H9 (cell line): ENCODE results near the gene SLC39A7. TPM values are rescaled to one million over a fixed set of nuclear protein-coding genes. Genes with fewer than 3 reads are reported as not detected.

Experiments
- DNase-seq: peaks from one replicate; pipeline ENCODE4 v3.0.0-alpha.2; 2017
- H2AFZ ChIP-seq: one replicate; pipeline ENCODE4 v1.6.1; 2013; ENCODE audit warnings: mild to moderate bottlenecking, low read length, control low read depth, moderate library complexity
- H2AK5ac ChIP-seq: 2 replicates; pipeline ENCODE4 v1.6.1; 2013; ENCODE audit warnings: low read length, control low read depth, mixed read lengths; ENCODE audit not compliant: insufficient read length
- H2BK120ac ChIP-seq: one replicate; pipeline ENCODE4 v1.6.1; 2013; ENCODE audit warnings: low read depth, mild to moderate bottlenecking, low read length, control low read depth, inconsistent platforms; ENCODE audit not compliant: poor library complexity, severe bottlenecking
- H2BK12ac ChIP-seq: 2 replicates; pipeline ENCODE4 v1.6.1; 2013; ENCODE audit warnings: low read length, control low read depth, mixed read lengths, low read depth; ENCODE audit not compliant: insufficient read length
- H2BK15ac ChIP-seq: 2 replicates; pipeline ENCODE4 v1.6.1; 2013; ENCODE audit warnings: low read depth, low read length, control low read depth
- H2BK20ac ChIP-seq: one replicate; pipeline ENCODE4 v1.6.1; 2013; ENCODE audit warnings: low read depth, mild to moderate bottlenecking, low read length, control low read depth, inconsistent platforms; ENCODE audit not compliant: poor library complexity, severe bottlenecking
- H2BK5ac ChIP-seq: 2 replicates; pipeline ENCODE4 v1.6.1; 2013; ENCODE audit warnings: low read length, control low read depth, mixed read lengths; ENCODE audit not compliant: insufficient read length
- H3K14ac ChIP-seq: 2 replicates; pipeline ENCODE4 v1.6.1; 2013; ENCODE audit warnings: low read length, control low read depth; ENCODE audit not compliant: insufficient read depth
- H3K18ac ChIP-seq: 2 replicates; pipeline ENCODE4 v1.6.1; 2013; ENCODE audit warnings: low read depth, mild to moderate bottlenecking, mixed read lengths, low read length, control low read depth; ENCODE audit not compliant: insufficient read length
- H3K23ac ChIP-seq: 2 replicates; pipeline ENCODE4 v1.6.1; 2013; ENCODE audit warnings: low read length, control low read depth, mixed read lengths, low read depth; ENCODE audit not compliant: insufficient read length
- H3K23me2 ChIP-seq: 2 replicates; pipeline ENCODE4 v1.6.1; 2013; ENCODE audit warnings: low read depth, mild to moderate bottlenecking, mixed read lengths, low read length, control low read depth; ENCODE audit not compliant: insufficient read length, poor library complexity, severe bottlenecking
- H3K27ac ChIP-seq: 2 replicates; pipeline ENCODE4 v1.5.1; 2013; ENCODE audit warnings: low read length, control low read depth, mixed read lengths, low read depth; ENCODE audit not compliant: insufficient read length
- H3K27me3 ChIP-seq: 2 replicates; pipeline ENCODE4 v1.6.1; 2013; ENCODE audit warnings: low read length, control low read depth, inconsistent platforms; ENCODE audit not compliant: insufficient read depth
- H3K4ac ChIP-seq: 2 replicates; pipeline ENCODE4 v1.6.1; 2013; ENCODE audit warnings: low read depth, mild to moderate bottlenecking, control low read depth, inconsistent platforms, low read length, moderate library complexity
- H3K4me1 ChIP-seq: 2 replicates; pipeline ENCODE4 v1.6.1; 2013; ENCODE audit warnings: low read length, control low read depth, inconsistent platforms; ENCODE audit not compliant: insufficient read depth
- H3K4me2 ChIP-seq: 2 replicates; pipeline ENCODE4 v1.6.1; 2013; ENCODE audit warnings: low read length, control low read depth, mixed read lengths; ENCODE audit not compliant: insufficient read length, insufficient read depth
- H3K56ac ChIP-seq: 2 replicates; pipeline ENCODE4 v1.6.1; 2013; ENCODE audit warnings: low read depth, mild to moderate bottlenecking, mixed read lengths, low read length, control low read depth; ENCODE audit not compliant: insufficient read length
- H3K79me1 ChIP-seq: 2 replicates; pipeline ENCODE4 v1.6.1; 2013; ENCODE audit warnings: low read depth, mild to moderate bottlenecking, moderate library complexity, low read length, control low read depth, inconsistent platforms; ENCODE audit not compliant: insufficient read depth, poor library complexity, severe bottlenecking
- H3K79me2 ChIP-seq: 2 replicates; pipeline ENCODE4 v1.6.1; 2013; ENCODE audit warnings: low read length, control low read depth, inconsistent platforms; ENCODE audit not compliant: insufficient read depth
- H3K9ac ChIP-seq: 2 replicates; pipeline ENCODE4 v1.6.1; 2013; ENCODE audit warnings: low read length, control low read depth, mixed read lengths; ENCODE audit not compliant: insufficient read length; ENCODE audit errors: extremely low read depth
- H3K9me3 ChIP-seq: one replicate; pipeline ENCODE4 v1.6.1; 2013; ENCODE audit warnings: low read depth, low read length, inconsistent platforms; ENCODE audit not compliant: control insufficient read depth
- H3T11ph ChIP-seq: one replicate; pipeline ENCODE4 v1.6.1; 2013; ENCODE audit warnings: mild to moderate bottlenecking, low read length, control low read depth, inconsistent platforms
- H4K20me1 ChIP-seq: one replicate; pipeline ENCODE4 v1.6.1; 2013; ENCODE audit not compliant: control insufficient read depth, insufficient read length, insufficient read depth
- H4K5ac ChIP-seq: 2 replicates; pipeline ENCODE4 v1.6.1; 2013; ENCODE audit warnings: low read depth, mild to moderate bottlenecking, mixed read lengths, low read length, control low read depth; ENCODE audit not compliant: insufficient read length
- H4K8ac ChIP-seq: replicated peaks from 2 replicates; pipeline ENCODE4 v1.6.1; 2013; ENCODE audit warnings: low read length, control low read depth, mixed read lengths, low read depth; ENCODE audit not compliant: insufficient read length
- H4K91ac ChIP-seq: 2 replicates; pipeline ENCODE4 v1.6.1; 2013; ENCODE audit warnings: low read depth, mild to moderate bottlenecking, moderate library complexity, mixed read lengths, low read length, control low read depth; ENCODE audit not compliant: insufficient read length
- H3K27ac Mint-ChIP-seq, 3 experiments: 2 replicates in 2 of 3; 3 replicates in 1 of 3; pipeline ENCODE4 v1.8.0; 2020 to 2021; ENCODE audit warnings: mixed read lengths in 3 of 3, mild to moderate bottlenecking in 1 of 3, moderate library complexity in 1 of 3
- H3K27me3 Mint-ChIP-seq: 2 replicates; pipeline ENCODE4 v1.8.0; 2021; ENCODE audit warnings: low read depth, mild to moderate bottlenecking, moderate library complexity, mixed read lengths
- H3K36me3 Mint-ChIP-seq, 3 experiments: 2 replicates in 2 of 3; 3 replicates in 1 of 3; pipeline ENCODE4 v1.8.0; 2020 to 2021; ENCODE audit warnings: low read depth in 3 of 3, mixed read lengths in 3 of 3; ENCODE audit not compliant: insufficient read depth in 1 of 3
- H3K4me1 Mint-ChIP-seq, 2 experiments: 2 replicates each; pipeline ENCODE4 v1.8.0; 2020; ENCODE audit warnings: mixed read lengths in 2 of 2
- H3K4me3 Mint-ChIP-seq, 2 experiments: 2 replicates in 1 of 2; 3 replicates in 1 of 2; pipeline ENCODE4 v1.8.0; 2020 to 2021; ENCODE audit warnings: mild to moderate bottlenecking in 2 of 2, mixed read lengths in 2 of 2, moderate library complexity in 1 of 2
- H3K9me3 Mint-ChIP-seq, 2 experiments: 2 replicates in 1 of 2; 3 replicates in 1 of 2; pipeline ENCODE4 v1.8.0; 2020; ENCODE audit warnings: mild to moderate bottlenecking in 2 of 2, mixed read lengths in 2 of 2, moderate library complexity in 1 of 2
- CTCF ChIP-seq: fragments of 200-600 bp; sonication (generic); conservative IDR thresholded peaks from 3 replicates; pipeline ENCODE4 v1.8.0; 2021; ENCODE audit warnings: antibody characterized with exemption, mild to moderate bottlenecking
- WGBS: extraction: QIAGEN DNeasy Blood & Tissue Kit; methylation state at CpG from one replicate; pipeline ENCODE4 v1.1.7; 2013; ENCODE audit warnings: missing lambda C conversion rate, low lambda C conversion rate, mixed read lengths; ENCODE audit not compliant: insufficient read length; ENCODE audit errors: extremely low coverage; 5-methylcytosine and 5-hydroxymethylcytosine counted together
- total RNA-seq: library from RNA; stranded (reverse); gene quantifications from 2 replicates; pipeline ENCODE4 v1.2.1, GENCODE V29; 2021

Gene SLC39A7
- total RNA-seq, 1 experiment from 2014 or later = 107 TPM

DNA sequence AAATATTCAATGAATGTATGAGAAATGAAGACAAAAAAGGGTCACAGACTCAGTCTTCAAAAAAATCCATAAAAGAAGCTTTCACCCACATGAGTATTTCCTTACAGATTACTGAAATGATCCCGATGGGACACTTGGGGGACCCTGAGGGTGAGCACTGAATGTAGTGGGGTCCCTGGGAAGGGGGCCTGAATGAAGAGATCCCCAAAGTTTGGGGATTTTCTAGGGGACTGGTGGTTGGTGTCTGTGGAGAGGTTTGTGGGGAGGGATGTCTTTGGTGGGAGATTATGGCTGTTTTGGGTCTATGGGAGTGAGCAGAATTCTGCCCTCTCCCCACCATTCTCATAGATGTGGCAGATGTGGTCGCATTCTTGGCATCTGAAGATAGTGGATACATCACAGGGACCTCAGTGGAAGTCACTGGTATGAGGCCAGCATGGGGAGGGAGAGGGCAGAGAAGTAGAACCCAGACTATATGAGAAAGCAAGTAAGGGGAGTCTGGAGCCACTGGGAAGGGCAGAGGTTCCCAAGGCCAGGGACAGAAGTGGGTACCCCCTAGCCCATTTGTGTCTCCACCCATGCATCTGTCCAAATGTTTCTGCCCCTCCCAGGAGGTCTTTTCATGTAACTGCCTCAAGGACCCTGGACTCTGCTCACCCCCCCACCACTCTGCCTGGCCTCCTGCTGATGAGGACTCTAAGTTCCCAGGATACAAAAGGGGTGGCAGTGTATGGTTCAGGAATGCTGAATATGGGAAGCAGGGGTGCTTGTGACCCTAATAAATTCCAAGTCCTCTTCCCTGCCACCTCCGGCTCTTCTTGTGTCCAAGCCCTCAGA lies 5.6 kb downstream of the SLC39A7 start:
- no peak overlapping the region for H2BK15ac ChIP-seq
- no peak for TF ChIP-seq CTCF
- H3T11ph ChIP-seq = no peak overlapping the region
- DNase-seq = no peak
- no peak overlapping the region for H2BK120ac ChIP-seq
- no peaks in the 10 kb centered on the region for H3K79me1 ChIP-seq
- no peak overlapping the region for H3K56ac ChIP-seq
- no peak overlapping the region for H3K27ac ChIP-seq
- Mint-ChIP-seq H3K27me3 (peaks cover 46% of the 10 kb centered on the region), H3K9me3 (no peaks in the 10 kb centered on the region; a peak in 1 of 5 replicates), H3K4me3 (peak overlapping the region in 1 of 2 experiments; percentile 95; a peak in 3 of 5 replicates), H3K27ac (no peak overlapping the region), H3K4me1 (peaks cover 42 to 46% of the 10 kb centered on the region in 2 experiments), H3K36me3 (peaks cover 31 to 46% (median 40%) of the 10 kb centered on the region in 3 experiments)
- H3K79me2 ChIP-seq = peaks cover 3% of the 10 kb centered on the region; the same call in 1 of the 2 replicates
- no peak overlapping the region for H3K9ac ChIP-seq
- no peak overlapping the region for H3K4ac ChIP-seq
- H2BK20ac ChIP-seq = no peak overlapping the region
- peaks cover 3% of the 10 kb centered on the region for H4K20me1 ChIP-seq
- no peaks in the 10 kb centered on the region for H3K9me3 ChIP-seq
- H3K23me2 ChIP-seq = peaks cover 20% of the 10 kb centered on the region
- no peak overlapping the region for H3K14ac ChIP-seq
- H2BK12ac ChIP-seq = no peak overlapping the region
- no peak overlapping the region for H4K5ac ChIP-seq
- no CpG with 5 or more reads among the region's 3 CpGs for WGBS
- no peak overlapping the region for H4K8ac ChIP-seq
- peaks cover 10% of the 10 kb centered on the region; the same call in 1 of the 2 replicates for H3K4me1 ChIP-seq
- no peak overlapping the region for H2BK5ac ChIP-seq
- no peak overlapping the region for H2AFZ ChIP-seq
- H4K91ac ChIP-seq = no peak overlapping the region
- peaks cover 23% of the 10 kb centered on the region; the same call in 1 of the 2 replicates for H3K27me3 ChIP-seq
- no peak overlapping the region for H3K4me2 ChIP-seq
- no peak overlapping the region for H2AK5ac ChIP-seq
- no peak overlapping the region for H3K18ac ChIP-seq
- H3K23ac ChIP-seq = no peak overlapping the region
